SK-N-SH treated with all-trans-retinoic acid at 6 μM for 48 hours (cell line): ENCODE measurements around the gene SPOCK2.

Experiments
- ARNTL ChIP-seq: fragments of 450-650 bp; formaldehyde crosslinking; IDR thresholded peaks from 2 replicates; pipeline ENCODE4 v1.5.0; 2020; ENCODE audit warnings: low read depth, mild to moderate bottlenecking, moderate library complexity, borderline replicate concordance
- CSDC2 ChIP-seq: fragments of 250-450 bp; sonication (Bioruptor Pico); IDR thresholded peaks from 2 replicates; pipeline ENCODE4 v1.5.0; 2020; ENCODE audit warnings: mild to moderate bottlenecking, moderate library complexity
- GLIS3 ChIP-seq: fragments of 250-450 bp; sonication (Bioruptor Pico); IDR thresholded peaks from 2 replicates; pipeline ENCODE4 v1.5.0; 2020; ENCODE audit warnings: mild to moderate bottlenecking, moderate library complexity
- PATZ1 ChIP-seq: fragments of 250-450 bp; sonication (Bioruptor Pico); IDR thresholded peaks from 2 replicates; pipeline ENCODE4 v1.8.0; 2020; ENCODE audit warnings: mild to moderate bottlenecking, moderate library complexity, borderline replicate concordance
- PPARA ChIP-seq: fragments of 250-450 bp; sonication (Bioruptor Pico); IDR thresholded peaks from 2 replicates; pipeline ENCODE4 v1.5.0; 2020; ENCODE audit warnings: mild to moderate bottlenecking, borderline replicate concordance
- RARB ChIP-seq: fragments of 250-450 bp; sonication (Bioruptor Pico); IDR thresholded peaks from 2 replicates; pipeline ENCODE4 v1.8.0; 2021; ENCODE audit warnings: mild to moderate bottlenecking, moderate library complexity
- TCF4 ChIP-seq: fragments of 250-450 bp; sonication (Bioruptor Pico); IDR thresholded peaks from 2 replicates; pipeline ENCODE4 v1.8.0; 2021; ENCODE audit warnings: mild to moderate bottlenecking, moderate library complexity, borderline replicate concordance
- ZC3H10 ChIP-seq: fragments of 250-450 bp; sonication (Bioruptor Pico); IDR thresholded peaks from 2 replicates; pipeline ENCODE4 v1.5.1; 2021; ENCODE audit warnings: mild to moderate bottlenecking, moderate library complexity
- ZFP3 ChIP-seq: fragments of 250-450 bp; sonication (Bioruptor Pico); IDR thresholded peaks from 2 replicates; pipeline ENCODE4 v1.5.0; 2020; ENCODE audit warnings: mild to moderate bottlenecking, moderate library complexity
- ZFP30 ChIP-seq: fragments of 450-650 bp; formaldehyde crosslinking; IDR thresholded peaks from 2 replicates; pipeline ENCODE4 v1.5.0; 2022; ENCODE audit warnings: mild to moderate bottlenecking, moderate library complexity

- no peak for TF ChIP-seq PATZ1 (CRISPR knock-in tag)
- no peak for TF ChIP-seq ZC3H10 (CRISPR knock-in tag)
- no peak for TF ChIP-seq PPARA (CRISPR knock-in tag)
- TF ChIP-seq ZFP30 (CRISPR knock-in tag), result no peak
- TF ChIP-seq CSDC2 (CRISPR knock-in tag), result no peak
- TF ChIP-seq RARB (CRISPR knock-in tag), result no peak
- TF ChIP-seq ARNTL (CRISPR knock-in tag), result no peak
- no peak for TF ChIP-seq GLIS3 (CRISPR knock-in tag)
- no peak for TF ChIP-seq ZFP3 (CRISPR knock-in tag)
- no peak for TF ChIP-seq TCF4
These were observed 42.8 kb downstream of the SPOCK2 start for GRCh38 chr10:72045586-72045985.
